Measurements from ENCODE around the gene GPA33.

- TF ChIP-seq, protein P1, sequence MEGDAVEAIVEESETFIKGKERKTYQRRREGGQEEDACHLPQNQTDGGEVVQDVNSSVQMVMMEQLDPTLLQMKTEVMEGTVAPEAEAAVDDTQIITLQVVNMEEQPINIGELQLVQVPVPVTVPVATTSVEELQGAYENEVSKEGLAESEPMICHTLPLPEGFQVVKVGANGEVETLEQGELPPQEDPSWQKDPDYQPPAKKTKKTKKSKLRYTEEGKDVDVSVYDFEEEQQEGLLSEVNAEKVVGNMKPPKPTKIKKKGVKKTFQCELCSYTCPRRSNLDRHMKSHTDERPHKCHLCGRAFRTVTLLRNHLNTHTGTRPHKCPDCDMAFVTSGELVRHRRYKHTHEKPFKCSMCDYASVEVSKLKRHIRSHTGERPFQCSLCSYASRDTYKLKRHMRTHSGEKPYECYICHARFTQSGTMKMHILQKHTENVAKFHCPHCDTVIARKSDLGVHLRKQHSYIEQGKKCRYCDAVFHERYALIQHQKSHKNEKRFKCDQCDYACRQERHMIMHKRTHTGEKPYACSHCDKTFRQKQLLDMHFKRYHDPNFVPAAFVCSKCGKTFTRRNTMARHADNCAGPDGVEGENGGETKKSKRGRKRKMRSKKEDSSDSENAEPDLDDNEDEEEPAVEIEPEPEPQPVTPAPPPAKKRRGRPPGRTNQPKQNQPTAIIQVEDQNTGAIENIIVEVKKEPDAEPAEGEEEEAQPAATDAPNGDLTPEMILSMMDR (IDR thresholded peaks at IDR 0.05) = no peak
- TF ChIP-seq POLR2AphosphoS5 (IDR thresholded peaks at IDR 0.05; ENCODE audit: low read depth, low read length) = no peak
- TF ChIP-seq MXI1 (IDR thresholded peaks at IDR 0.05; ENCODE audit: low read depth, low read length) = no peak
- TF ChIP-seq, protein P2, sequence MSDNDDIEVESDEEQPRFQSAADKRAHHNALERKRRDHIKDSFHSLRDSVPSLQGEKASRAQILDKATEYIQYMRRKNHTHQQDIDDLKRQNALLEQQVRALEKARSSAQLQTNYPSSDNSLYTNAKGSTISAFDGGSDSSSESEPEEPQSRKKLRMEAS (IDR thresholded peaks at IDR 0.05; ENCODE audit: low read depth) = no peak
- no peak for TF ChIP-seq TAF1 (IDR thresholded peaks at IDR 0.05; ENCODE audit: borderline replicate concordance, low read depth, low read length)
- no peak for TF ChIP-seq SIN3A (IDR thresholded peaks at IDR 0.05; ENCODE audit: borderline replicate concordance, low read depth, low read length)
- no peak for TF ChIP-seq JUND (IDR thresholded peaks at IDR 0.05)
- no peak for TF ChIP-seq FOXM1 (IDR thresholded peaks at IDR 0.05; ENCODE audit: low read depth)
- TF ChIP-seq IRF3 (IDR thresholded peaks at IDR 0.05; ENCODE audit: low read depth, low read length) = no peak
- no peak for TF ChIP-seq TEAD4 (IDR thresholded peaks at IDR 0.05; ENCODE audit: borderline replicate concordance, insufficient read depth)
Measured at GRCh38 chr1:167137332-167137781, 47.2 kb upstream of the GPA33 start.

Measured in SK-N-SH (cell line).